K562 (cell line): ENCODE measurements around the gene STK4.

Experiments
- HDAC6 ChIP-seq: IDR thresholded peaks from 2 replicates; pipeline ENCODE4 v1.6.1; 2012; ENCODE audit warnings: low read depth, mild to moderate bottlenecking, control low read depth, inconsistent platforms, low read length, moderate library complexity
- MXI1 ChIP-seq: IDR thresholded peaks from 2 replicates; pipeline ENCODE4 v1.6.1; 2011; ENCODE audit warnings: low read depth, mild to moderate bottlenecking, improper control_type of control experiment, low read length
- SP2 ChIP-seq: IDR thresholded peaks from 2 replicates; pipeline ENCODE4 v1.6.1; 2011; ENCODE audit warnings: mild to moderate bottlenecking, low read depth, low read length, moderate library complexity; ENCODE audit not compliant: poor library complexity, severe bottlenecking; ENCODE audit errors: extremely low read depth
- TF ChIP-seq, protein P1 (sequence below): sonication (generic); formaldehyde crosslinking; IDR thresholded peaks from 2 replicates; pipeline ENCODE4 v1.8.0; 2022; ENCODE audit warnings: missing genetic modification reagents, mild to moderate bottlenecking, borderline replicate concordance

DNA sequence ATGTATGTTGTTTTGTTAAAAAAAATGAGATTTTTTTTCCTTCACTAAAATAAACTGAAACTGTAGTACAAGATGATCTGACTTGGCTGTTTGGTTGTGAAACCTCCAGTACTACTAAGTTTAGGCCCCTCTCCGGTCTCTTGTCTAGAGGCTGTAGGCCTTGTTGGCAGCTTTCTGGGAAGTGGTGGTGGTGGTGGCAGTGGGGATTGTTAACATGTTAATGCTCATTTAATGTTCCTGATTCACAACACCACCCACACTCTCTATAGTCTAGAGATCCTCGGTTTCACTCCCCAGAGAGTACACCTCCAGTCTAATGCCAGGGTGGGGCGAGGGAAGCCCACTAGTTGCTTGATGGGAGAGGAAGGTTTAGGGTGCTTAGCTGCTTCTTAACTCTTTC lies 24.1 kb downstream of the STK4 start:
- TF ChIP-seq HDAC6 (no peak), MXI1 (no peak), SP2 (no peak)
- TF ChIP-seq, protein P1, sequence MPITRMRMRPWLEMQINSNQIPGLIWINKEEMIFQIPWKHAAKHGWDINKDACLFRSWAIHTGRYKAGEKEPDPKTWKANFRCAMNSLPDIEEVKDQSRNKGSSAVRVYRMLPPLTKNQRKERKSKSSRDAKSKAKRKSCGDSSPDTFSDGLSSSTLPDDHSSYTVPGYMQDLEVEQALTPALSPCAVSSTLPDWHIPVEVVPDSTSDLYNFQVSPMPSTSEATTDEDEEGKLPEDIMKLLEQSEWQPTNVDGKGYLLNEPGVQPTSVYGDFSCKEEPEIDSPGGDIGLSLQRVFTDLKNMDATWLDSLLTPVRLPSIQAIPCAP (CRISPR knock-in tag) = no peak
